Thoracic aorta (tissue), 2 donors: ENCODE measurements around the gene CREB3. TPM values are rescaled to one million over a fixed set of nuclear protein-coding genes. Genes with fewer than 3 reads are reported as not detected.

ENCODE experiments used
- ATAC-seq: fragments of 150-250 bp; one replicate; pipeline ENCODE4 v1.8.0; 2017; ENCODE audit warnings: low read depth; ENCODE audit not compliant: insufficient number of reproducible peaks, low FRiP score
- DNase-seq: peaks from one replicate; pipeline ENCODE4 v3.0.0-alpha.2; 2020; ENCODE audit warnings: low spot score
- H3K27ac ChIP-seq, 2 donors: fragments of 200-600 bp; sonication (generic); 1 replicate in 1 of 2; 2 replicates in 1 of 2; pipeline ENCODE4 v1.5.1; 2016; ENCODE audit warnings: mild to moderate bottlenecking in 2 of 2, moderate library complexity in 2 of 2
- H3K27me3 ChIP-seq: fragments of 200-600 bp; sonication (generic); replicated peaks from 2 replicates; pipeline ENCODE4 v1.6.0; 2016; ENCODE audit warnings: mild to moderate bottlenecking; ENCODE audit not compliant: insufficient read depth
- H3K36me3 ChIP-seq: fragments of 200-600 bp; sonication (generic); one replicate; pipeline ENCODE4 v1.5.1; 2016
- H3K4me1 ChIP-seq, 2 donors: fragments of 200-600 bp; sonication (generic); 1 replicate in 1 of 2; 2 replicates in 1 of 2; pipeline versions ENCODE4 v1.5.1 to v1.6.0; 2016; ENCODE audit warnings: low read depth in 2 of 2, mild to moderate bottlenecking in 1 of 2; ENCODE audit not compliant: control insufficient read depth in 1 of 2
- H3K4me3 ChIP-seq: fragments of 200-600 bp; sonication (generic); 2 replicates; pipeline ENCODE4 v1.5.1; 2016; ENCODE audit warnings: mild to moderate bottlenecking
- H3K9me3 ChIP-seq: fragments of 200-600 bp; sonication (generic); 2 replicates; pipeline ENCODE4 v1.5.1; 2016
- total RNA-seq, 2 donors: library from RNA; depleted of rRNA; stranded (reverse); fragments of >200 nt; gene quantifications; one replicate each; pipeline versions ENCODE4 v1.1.0 to v1.2.3, GENCODE V29; 2016
- TF ChIP-seq, protein P1 (sequence below): fragments of 200-600 bp; sonication (generic); IDR thresholded peaks from one replicate; pipeline ENCODE4 v1.5.1; 2019; ENCODE audit warnings: antibody characterized with exemption

The CREB3 gene
- total RNA-seq, 2 donors from 2014 or later: 46.0 to 62.4 TPM

DNA sequence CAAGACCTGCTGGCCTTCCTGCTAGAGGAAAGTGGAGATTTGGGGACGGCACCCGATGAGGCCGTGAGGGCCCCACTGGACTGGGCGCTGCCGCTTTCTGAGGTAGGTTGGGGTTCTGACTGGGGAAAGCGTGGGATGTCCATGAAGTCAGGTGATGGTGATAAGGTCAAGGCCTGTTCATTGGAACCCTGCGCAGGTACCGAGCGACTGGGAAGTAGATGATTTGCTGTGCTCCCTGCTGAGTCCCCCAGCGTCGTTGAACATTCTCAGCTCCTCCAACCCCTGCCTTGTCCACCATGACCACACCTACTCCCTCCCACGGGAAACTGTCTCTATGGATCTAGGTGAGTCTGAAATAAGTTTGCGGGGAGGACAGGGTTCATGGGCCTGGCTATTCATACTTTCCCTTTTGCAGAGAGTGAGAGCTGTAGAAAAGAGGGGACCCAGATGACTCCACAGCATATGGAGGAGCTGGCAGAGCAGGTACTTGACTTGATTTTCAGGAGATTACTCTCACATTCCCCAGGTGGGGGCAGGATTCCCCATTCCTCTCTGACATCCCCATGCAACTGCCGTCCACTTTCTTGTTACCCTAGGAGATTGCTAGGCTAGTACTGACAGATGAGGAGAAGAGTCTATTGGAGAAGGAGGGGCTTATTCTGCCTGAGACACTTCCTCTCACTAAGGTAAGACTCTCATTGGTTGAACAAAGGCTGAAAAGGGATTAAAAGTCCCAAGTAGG, 505 bp downstream of the CREB3 start:
- Histone ChIP-seq H3K36me3 (peaks cover 29% of the 10 kb centered on the region), H3K4me1 (peaks cover 20 to 43% of the 10 kb centered on the region in 2 donors), H3K27me3 (no peaks in the 10 kb centered on the region), H3K9me3 (no peaks in the 10 kb centered on the region), H3K27ac (peak overlapping the region; percentile 99), H3K4me3 (peak overlapping the region; percentile 86)
- ATAC-seq: no peak
- no peak for DNase-seq
- TF ChIP-seq, protein P1, sequence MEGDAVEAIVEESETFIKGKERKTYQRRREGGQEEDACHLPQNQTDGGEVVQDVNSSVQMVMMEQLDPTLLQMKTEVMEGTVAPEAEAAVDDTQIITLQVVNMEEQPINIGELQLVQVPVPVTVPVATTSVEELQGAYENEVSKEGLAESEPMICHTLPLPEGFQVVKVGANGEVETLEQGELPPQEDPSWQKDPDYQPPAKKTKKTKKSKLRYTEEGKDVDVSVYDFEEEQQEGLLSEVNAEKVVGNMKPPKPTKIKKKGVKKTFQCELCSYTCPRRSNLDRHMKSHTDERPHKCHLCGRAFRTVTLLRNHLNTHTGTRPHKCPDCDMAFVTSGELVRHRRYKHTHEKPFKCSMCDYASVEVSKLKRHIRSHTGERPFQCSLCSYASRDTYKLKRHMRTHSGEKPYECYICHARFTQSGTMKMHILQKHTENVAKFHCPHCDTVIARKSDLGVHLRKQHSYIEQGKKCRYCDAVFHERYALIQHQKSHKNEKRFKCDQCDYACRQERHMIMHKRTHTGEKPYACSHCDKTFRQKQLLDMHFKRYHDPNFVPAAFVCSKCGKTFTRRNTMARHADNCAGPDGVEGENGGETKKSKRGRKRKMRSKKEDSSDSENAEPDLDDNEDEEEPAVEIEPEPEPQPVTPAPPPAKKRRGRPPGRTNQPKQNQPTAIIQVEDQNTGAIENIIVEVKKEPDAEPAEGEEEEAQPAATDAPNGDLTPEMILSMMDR: no peak

DNA sequence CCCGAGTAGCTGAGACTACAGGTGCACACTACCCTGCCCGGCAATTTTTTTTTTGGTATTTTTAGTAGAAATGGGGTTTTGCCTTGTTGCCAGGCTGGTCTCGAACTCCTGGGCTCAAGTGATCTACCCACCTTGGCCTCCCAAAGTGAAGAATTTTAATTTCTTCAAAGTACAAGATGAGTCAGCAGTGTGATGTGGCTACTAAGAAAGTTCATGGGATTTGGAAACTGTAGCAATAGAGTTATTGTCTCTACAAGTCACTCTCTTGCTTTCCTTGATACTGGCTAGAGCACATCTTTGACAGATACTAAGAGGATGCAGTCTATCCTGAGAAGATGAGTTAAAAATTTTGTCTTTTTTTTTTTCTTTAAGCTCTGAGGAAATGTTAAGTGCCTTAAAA, 1.6 kb downstream of the CREB3 start:
- Histone ChIP-seq H3K36me3 (peaks cover 40% of the 10 kb centered on the region), H3K4me1 (peaks cover 16 to 34% of the 10 kb centered on the region in 2 donors), H3K4me3 (no peak overlapping the region), H3K9me3 (no peaks in the 10 kb centered on the region), H3K27me3 (no peaks in the 10 kb centered on the region), H3K27ac (no peak overlapping the region)
- ATAC-seq: no peak
- no peak for DNase-seq
- TF ChIP-seq, protein P1: no peak

DNA sequence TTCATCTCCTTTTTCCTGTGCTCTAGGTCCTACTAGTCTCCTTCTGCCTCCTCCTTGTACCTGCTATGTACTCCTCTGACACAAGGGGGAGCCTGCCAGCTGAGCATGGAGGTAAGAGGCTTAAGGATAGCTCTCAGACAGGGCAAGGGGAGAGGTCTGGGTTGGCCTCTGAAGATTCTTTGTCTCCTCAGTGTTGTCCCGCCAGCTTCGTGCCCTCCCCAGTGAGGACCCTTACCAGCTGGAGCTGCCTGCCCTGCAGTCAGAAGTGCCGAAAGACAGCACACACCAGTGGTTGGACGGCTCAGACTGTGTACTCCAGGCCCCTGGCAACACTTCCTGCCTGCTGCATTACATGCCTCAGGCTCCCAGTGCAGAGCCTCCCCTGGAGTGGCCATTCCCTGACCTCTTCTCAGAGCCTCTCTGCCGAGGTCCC, 3.8 kb downstream of the CREB3 start:
- H3K4me3 ChIP-seq: no peak overlapping the region
- H3K36me3 ChIP-seq: peaks cover 60% of the 10 kb centered on the region
- DNase-seq (no peak), ATAC-seq (no peak)
- TF ChIP-seq, protein P1: peak; percentile 75
- peak overlapping the region in 1 of 2 donors; percentile 19 for H3K27ac ChIP-seq
- H3K4me1 ChIP-seq: peaks cover 11 to 17% of the 10 kb centered on the region in 2 donors
- H3K27me3 ChIP-seq: no peaks in the 10 kb centered on the region
- H3K9me3 ChIP-seq: no peaks in the 10 kb centered on the region

DNA sequence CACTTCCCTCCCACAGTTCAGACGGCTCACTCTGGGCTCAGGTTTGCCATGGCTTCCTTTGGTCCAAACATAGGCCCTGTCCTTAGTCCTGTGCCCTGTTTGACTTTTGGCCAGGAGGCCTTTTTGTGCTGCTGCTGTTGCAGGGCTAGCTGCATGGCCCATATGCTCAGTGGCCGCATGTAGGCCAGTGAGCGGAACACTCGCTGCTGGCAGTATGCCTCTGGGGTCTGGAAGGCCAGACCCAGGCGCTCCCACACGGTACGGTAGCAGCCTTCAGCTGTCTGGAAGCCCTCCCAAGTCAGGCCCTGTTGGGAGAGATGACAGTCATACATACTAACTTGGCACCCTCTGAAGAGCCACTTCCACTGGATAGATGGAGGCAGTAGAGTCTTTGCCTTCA, 4.7 kb downstream of the CREB3 start:
- no peak overlapping the region for H3K27ac ChIP-seq
- H3K4me3 ChIP-seq: no peak overlapping the region
- TF ChIP-seq, protein P1: no peak
- H3K36me3 ChIP-seq: peaks cover 66% of the 10 kb centered on the region
- H3K9me3 ChIP-seq: no peaks in the 10 kb centered on the region
- ATAC-seq: no peak
- no peak for DNase-seq
- H3K4me1 ChIP-seq: peaks cover 11 to 17% of the 10 kb centered on the region in 2 donors
- H3K27me3 ChIP-seq: no peaks in the 10 kb centered on the region

DNA sequence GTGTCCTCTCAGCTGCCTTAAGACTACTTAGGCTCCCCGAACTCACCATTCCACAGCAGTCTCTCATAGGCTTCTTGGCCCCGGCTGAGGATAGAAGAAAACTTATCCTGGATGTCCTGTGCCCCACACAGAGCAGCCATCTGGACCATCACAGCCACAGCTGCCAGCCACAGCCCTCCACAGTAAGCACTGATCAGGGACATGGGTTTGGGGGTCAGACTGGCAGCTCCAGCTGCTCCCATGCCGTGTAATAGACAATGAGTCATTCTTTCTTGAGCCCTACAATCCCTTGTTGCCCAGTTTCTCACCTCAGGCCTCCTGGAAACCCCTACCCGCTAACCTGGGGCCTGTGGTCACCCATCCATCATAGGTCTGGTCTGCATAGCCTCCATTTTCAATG, 5.7 kb downstream of the CREB3 start:
- Histone ChIP-seq H3K27me3 (no peaks in the 10 kb centered on the region), H3K36me3 (peaks cover 76% of the 10 kb centered on the region), H3K4me1 (peaks cover 9 to 14% of the 10 kb centered on the region in 2 donors), H3K4me3 (no peak overlapping the region), H3K27ac (no peak overlapping the region), H3K9me3 (no peaks in the 10 kb centered on the region)
- DNase-seq (no peak), ATAC-seq (no peak)
- TF ChIP-seq, protein P1: no peak
